SIG-M5 treated with dmso at 0.1 percent for 504 hours (cell line): ENCODE measurements around the gene DPH2.

Experiments used
- DNase-seq: peaks from one replicate; lab custom pipeline; 2025; ENCODE audit not compliant: unreplicated experiment; lab: John Stamatoyannopoulos, UW

The DPH2 gene

GRCh38 chr1:43969746-43970466 is at the start of gene DPH2:
TSS of gene DPH2 (plus strand) at chr1:43970010. CDS start at chr1:43970176, 166 bp downstream.
- DNase-seq, result peak; percentile 97

GRCh38 chr1:43921022-43921421 is 48.8 kb upstream of the DPH2 start:
- DNase-seq, result no peak

GRCh38 chr1:43924516-43924915 is 45.3 kb upstream of the DPH2 start:
- DNase-seq, result no peak

GRCh38 chr1:43925846-43926245 is 44.0 kb upstream of the DPH2 start:
- DNase-seq, result no peak

GRCh38 chr1:43930168-43930948 is 39.5 kb upstream of the DPH2 start:
- no peak for DNase-seq

- DNase-seq, result no peak
These were observed 38.9 kb upstream of the DPH2 start for GRCh38 chr1:43930949-43931275.

- no peak for DNase-seq
These were observed 37.8 kb upstream of the DPH2 start for GRCh38 chr1:43931711-43932660.

- no peak for DNase-seq
These were observed 36.9 kb upstream of the DPH2 start for GRCh38 chr1:43932786-43933385.

- no peak for DNase-seq
These were observed 36.3 kb upstream of the DPH2 start, which contains the start of gene ARTN for GRCh38 chr1:43933386-43934100. TSS of gene ARTN (plus strand) at chr1:43933801. CDS start at chr1:43935657, 1,856 bp downstream.

GRCh38 chr1:43934101-43934985 is 35.5 kb upstream of the DPH2 start:
- peak; percentile 53 for DNase-seq

- DNase-seq, result no peak
These were observed 34.9 kb upstream of the DPH2 start for GRCh38 chr1:43934986-43935324.

- DNase-seq, result no peak
These were observed 33.9 kb upstream of the DPH2 start for GRCh38 chr1:43935711-43936427.

- DNase-seq, result no peak
These were observed 33.2 kb upstream of the DPH2 start for GRCh38 chr1:43936431-43937151.

- DNase-seq, result no peak
These were observed 32.5 kb upstream of the DPH2 start for GRCh38 chr1:43937179-43937865.

GRCh38 chr1:43938383-43938782 is 31.4 kb upstream of the DPH2 start:
- DNase-seq, result no peak

- DNase-seq, result no peak
These were observed 30.8 kb upstream of the DPH2 start for GRCh38 chr1:43938892-43939587.

GRCh38 chr1:43942411-43942810 is 27.4 kb upstream of the DPH2 start:
- no peak for DNase-seq
